HG03045 (cell line): ENCODE data around the gene NOTUM.

ENCODE experiments used
- ATAC-seq: cut with Tn5 transposase; IDR thresholded peaks from one replicate; pipeline ENCODE4 v1.9.1; 2021; ENCODE audit warnings: mild to moderate bottlenecking, moderate library complexity; ENCODE audit not compliant: unreplicated experiment

NOTUM gene

GRCh38 chr17:81961087-81961511, at the start of gene NOTUM:
NOTUM (minus strand) TSS chr17:81961187; CDS start chr17:81960909, 278 bp downstream.
- ATAC-seq = no peak

GRCh38 chr17:82009413-82009812, 48.4 kb upstream of the NOTUM start:
- ATAC-seq = no peak

- no peak for ATAC-seq
These were observed 48.0 kb upstream of the NOTUM start for GRCh38 chr17:82008941-82009405.

- no peak for ATAC-seq
These were observed 47.4 kb upstream of the NOTUM start for GRCh38 chr17:82008258-82008940.

GRCh38 chr17:82007495-82008257, 46.7 kb upstream of the NOTUM start:
- ATAC-seq = no peak

GRCh38 chr17:82007228-82007494, 46.2 kb upstream of the NOTUM start:
- no peak for ATAC-seq

- no peak for ATAC-seq
These were observed 45.7 kb upstream of the NOTUM start for GRCh38 chr17:82006468-82007227.

- ATAC-seq = no peak
These were observed 44.8 kb upstream of the NOTUM start for GRCh38 chr17:82005701-82006348.

GRCh38 chr17:82004517-82005455, 43.8 kb upstream of the NOTUM start:
- ATAC-seq = no peak

- ATAC-seq = no peak
These were observed 42.7 kb upstream of the NOTUM start for GRCh38 chr17:82003411-82004381.

GRCh38 chr17:82001571-82002056, 40.6 kb upstream of the NOTUM start:
- no peak for ATAC-seq

GRCh38 chr17:82000803-82001570, 40.0 kb upstream of the NOTUM start:
- no peak for ATAC-seq

- ATAC-seq = no peak
These were observed 39.2 kb upstream of the NOTUM start for GRCh38 chr17:81999976-82000802.

- no peak for ATAC-seq
These were observed 38.6 kb upstream of the NOTUM start for GRCh38 chr17:81999587-81999975.

- no peak for ATAC-seq
These were observed 37.9 kb upstream of the NOTUM start for GRCh38 chr17:81998691-81999438.

- no peak for ATAC-seq
These were observed 37.2 kb upstream of the NOTUM start for GRCh38 chr17:81998212-81998611.
